ENCODE data around the gene MGLL. TPM values are rescaled to one million over a fixed set of nuclear protein-coding genes. Genes with fewer than 3 reads are reported as not detected.

MGLL gene
- total RNA-seq, 2 experiments from 2014 or later: 1.5 to 1.7 TPM

- POLR2A ChIA-PET: no interaction called here
- Mint-ChIP-seq H3K27ac (no peak overlapping the region), H3K4me3 (no peak overlapping the region), H3K27me3 (peaks cover 31% of the 10 kb centered on the region), H3K9me3 (no peaks in the 10 kb centered on the region), H3K4me1 (peaks cover 4% of the 10 kb centered on the region), H3K36me3 (ENCODE audit: low read depth) (no peaks in the 10 kb centered on the region)
- DNase-seq: no peak
- CTCF ChIA-PET: no interaction called here
Measured at GRCh38 chr3:127815641-127816605, 6.4 kb downstream of the MGLL start.

- POLR2A ChIA-PET: no interaction called here
- CTCF ChIA-PET: no interaction called here
- H3K27me3 Mint-ChIP-seq: peaks cover 31% of the 10 kb centered on the region
Measured at GRCh38 chr3:127815001-127815400, 7.3 kb downstream of the MGLL start.

GRCh38 chr3:127814325-127814781 is 8.0 kb downstream of the MGLL start:
- Mint-ChIP-seq H3K4me1 (no peaks in the 10 kb centered on the region), H3K27me3 (peaks cover 31% of the 10 kb centered on the region), H3K36me3 (ENCODE audit: low read depth) (peaks cover 2% of the 10 kb centered on the region), H3K4me3 (no peak overlapping the region), H3K9me3 (no peaks in the 10 kb centered on the region), H3K27ac (no peak overlapping the region)
- ChIA-PET CTCF (no interaction called here), POLR2A (no interaction called here)
- no peak for DNase-seq

More at GRCh38 chr3:127815001-127815400, 7.3 kb downstream of the MGLL start:
- no peak overlapping the region for H3K27ac Mint-ChIP-seq
- DNase-seq: no peak
- H3K9me3 Mint-ChIP-seq: no peaks in the 10 kb centered on the region
- no peak overlapping the region for H3K4me3 Mint-ChIP-seq
- no peaks in the 10 kb centered on the region for H3K4me1 Mint-ChIP-seq
- H3K36me3 Mint-ChIP-seq (ENCODE audit: low read depth): peaks cover 2% of the 10 kb centered on the region

GRCh38 chr3:127812151-127812550 is 10.2 kb downstream of the MGLL start:
- POLR2A ChIA-PET: no interaction called here
- H3K27me3 Mint-ChIP-seq: peaks cover 40% of the 10 kb centered on the region
- CTCF ChIA-PET: no interaction called here
- H3K9me3 Mint-ChIP-seq: no peaks in the 10 kb centered on the region
- H3K27ac Mint-ChIP-seq: no peak overlapping the region
- H3K4me3 Mint-ChIP-seq: no peak overlapping the region
- DNase-seq: no peak
- H3K4me1 Mint-ChIP-seq: no peaks in the 10 kb centered on the region
- peaks cover 2% of the 10 kb centered on the region for H3K36me3 Mint-ChIP-seq (ENCODE audit: low read depth)

- Mint-ChIP-seq H3K4me3 (no peak overlapping the region), H3K4me1 (no peaks in the 10 kb centered on the region), H3K36me3 (ENCODE audit: low read depth) (peaks cover 2% of the 10 kb centered on the region), H3K27me3 (peaks cover 40% of the 10 kb centered on the region), H3K9me3 (no peaks in the 10 kb centered on the region), H3K27ac (no peak overlapping the region)
- no peak for DNase-seq
- CTCF ChIA-PET: no interaction called here
- POLR2A ChIA-PET: no interaction called here
Measured at GRCh38 chr3:127811717-127812116, 10.6 kb downstream of the MGLL start.

- ChIA-PET POLR2A (no interaction called here), CTCF (interaction anchor here (0.7 kb wide), 1 partner anchor 13 kb away, joined by 3 read pairs; the partner anchor contains the start of gene MGLL)
- DNase-seq: no peak
- Mint-ChIP-seq H3K27ac (no peak overlapping the region), H3K4me1 (no peaks in the 10 kb centered on the region), H3K27me3 (peaks cover 35% of the 10 kb centered on the region), H3K9me3 (peaks cover 2% of the 10 kb centered on the region), H3K36me3 (ENCODE audit: low read depth) (peaks cover 2% of the 10 kb centered on the region), H3K4me3 (no peak overlapping the region)
Measured at GRCh38 chr3:127809611-127810010, 12.7 kb downstream of the MGLL start.

GRCh38 chr3:127809211-127809610 is 13.1 kb downstream of the MGLL start:
- no peak for DNase-seq
- no peak overlapping the region for H3K4me3 Mint-ChIP-seq
- ChIA-PET POLR2A (no interaction called here), CTCF (interaction anchor here (0.7 kb wide), 1 partner anchor 13 kb away, joined by 3 read pairs; the partner anchor contains the start of gene MGLL)
- H3K27me3 Mint-ChIP-seq: peaks cover 35% of the 10 kb centered on the region
- H3K9me3 Mint-ChIP-seq: peaks cover 2% of the 10 kb centered on the region
- H3K4me1 Mint-ChIP-seq: no peaks in the 10 kb centered on the region
- H3K36me3 Mint-ChIP-seq (ENCODE audit: low read depth): peaks cover 2% of the 10 kb centered on the region
- H3K27ac Mint-ChIP-seq: no peak overlapping the region

GRCh38 chr3:127808197-127808596 is 14.1 kb downstream of the MGLL start:
- Mint-ChIP-seq H3K4me1 (no peaks in the 10 kb centered on the region), H3K4me3 (no peak overlapping the region), H3K27me3 (peaks cover 35% of the 10 kb centered on the region), H3K9me3 (peaks cover 2% of the 10 kb centered on the region), H3K27ac (no peak overlapping the region), H3K36me3 (ENCODE audit: low read depth) (peaks cover 2% of the 10 kb centered on the region)
- ChIA-PET CTCF (no interaction called here), POLR2A (no interaction called here)
- DNase-seq: no peak

- ChIA-PET POLR2A (no interaction called here), CTCF (no interaction called here)
- peaks cover 14% of the 10 kb centered on the region for H3K27me3 Mint-ChIP-seq
- DNase-seq: no peak
- H3K4me3 Mint-ChIP-seq: no peak overlapping the region
- H3K36me3 Mint-ChIP-seq (ENCODE audit: low read depth): peaks cover under 1% of the 10 kb centered on the region
- H3K4me1 Mint-ChIP-seq: peaks cover 11% of the 10 kb centered on the region
- no peak overlapping the region for H3K27ac Mint-ChIP-seq
- H3K9me3 Mint-ChIP-seq: peaks cover 2% of the 10 kb centered on the region
Measured at GRCh38 chr3:127805026-127805753, 17.1 kb downstream of the MGLL start.

GRCh38 chr3:127804141-127804540 is 18.2 kb downstream of the MGLL start:
- DNase-seq: no peak
- no peak overlapping the region for H3K4me3 Mint-ChIP-seq
- H3K27me3 Mint-ChIP-seq: peaks cover 8% of the 10 kb centered on the region
- peaks cover 2% of the 10 kb centered on the region for H3K9me3 Mint-ChIP-seq
- H3K36me3 Mint-ChIP-seq (ENCODE audit: low read depth): no peaks in the 10 kb centered on the region
- ChIA-PET POLR2A (no interaction called here), CTCF (no interaction called here)
- peaks cover 19% of the 10 kb centered on the region for H3K4me1 Mint-ChIP-seq
- H3K27ac Mint-ChIP-seq: no peak overlapping the region

- ChIA-PET CTCF (no interaction called here), POLR2A (no interaction called here)
- Mint-ChIP-seq H3K27ac (no peak overlapping the region), H3K4me1 (peaks cover 19% of the 10 kb centered on the region), H3K27me3 (peaks cover 5% of the 10 kb centered on the region), H3K9me3 (peaks cover 2% of the 10 kb centered on the region), H3K36me3 (ENCODE audit: low read depth) (no peaks in the 10 kb centered on the region), H3K4me3 (no peak overlapping the region)
- DNase-seq: no peak
Measured at GRCh38 chr3:127803619-127804018, 18.7 kb downstream of the MGLL start.

- Mint-ChIP-seq H3K9me3 (peaks cover 2% of the 10 kb centered on the region), H3K4me1 (peaks cover 19% of the 10 kb centered on the region)
Measured at GRCh38 chr3:127802606-127803005, 19.7 kb downstream of the MGLL start.

GRCh38 chr3:127801731-127802313 is 20.5 kb downstream of the MGLL start:
- H3K4me1 Mint-ChIP-seq: peaks cover 19% of the 10 kb centered on the region
- peaks cover 2% of the 10 kb centered on the region for H3K9me3 Mint-ChIP-seq
- H3K4me3 Mint-ChIP-seq: no peak overlapping the region
- H3K27ac Mint-ChIP-seq: no peak overlapping the region
- ChIA-PET CTCF (no interaction called here), POLR2A (no interaction called here)
- H3K36me3 Mint-ChIP-seq (ENCODE audit: low read depth): no peaks in the 10 kb centered on the region
- no peak for DNase-seq
- no peaks in the 10 kb centered on the region for H3K27me3 Mint-ChIP-seq

More at GRCh38 chr3:127802606-127803005, 19.7 kb downstream of the MGLL start:
- no peak for DNase-seq
- ChIA-PET POLR2A (no interaction called here), CTCF (no interaction called here)
- Mint-ChIP-seq H3K27ac (no peak overlapping the region), H3K4me3 (no peak overlapping the region), H3K27me3 (no peaks in the 10 kb centered on the region), H3K36me3 (ENCODE audit: low read depth) (no peaks in the 10 kb centered on the region)

Data from activated CD4-positive, alpha-beta memory T cell treated with anti-CD3 and anti-CD28 coated beads, Interleukin-2, amount 10 ng/mL, durations not matched to agents 7 days and 5 days (primary cell).